ENCODE measurements around the gene ADCY1.
"Not testable (repeated sequence)": the region's sequence is repeated elsewhere in the genome, so short reads cannot be mapped to it uniquely, and the experiment has no call there.

Gene ADCY1

GRCh38 chr7:45573661-45574415 is at the start of gene ADCY1:
Gene ADCY1, plus strand, starts transcription at chr7:45574368. Its CDS starts 176 bp downstream, at chr7:45574544.
- DNase-seq = peak in 1 of 14 donors; percentile 21

- DNase-seq = no peak
Measured at GRCh38 chr7:45524445-45524844, 49.7 kb upstream of the ADCY1 start.

- no peak for DNase-seq
Measured at GRCh38 chr7:45525057-45525456, 49.1 kb upstream of the ADCY1 start.

- no peak for DNase-seq
Measured at GRCh38 chr7:45543473-45543872, 30.7 kb upstream of the ADCY1 start.

GRCh38 chr7:45545105-45545710 is 29.0 kb upstream of the ADCY1 start:
- DNase-seq = not testable (repeated sequence)

GRCh38 chr7:45548917-45549316 is 25.3 kb upstream of the ADCY1 start:
- not testable (repeated sequence) for DNase-seq

GRCh38 chr7:45563401-45563800 is 10.8 kb upstream of the ADCY1 start:
- DNase-seq = no peak

- DNase-seq = peak in 1 of 14 donors; percentile 84
Measured at GRCh38 chr7:45563941-45564461, 10.2 kb upstream of the ADCY1 start.

- peak in 1 of 14 donors; percentile 86 for DNase-seq
Measured at GRCh38 chr7:45564485-45564884, 9.7 kb upstream of the ADCY1 start.

GRCh38 chr7:45564886-45565455 is 9.2 kb upstream of the ADCY1 start:
- DNase-seq = no peak

GRCh38 chr7:45566386-45566785 is 7.8 kb upstream of the ADCY1 start:
- DNase-seq = no peak

GRCh38 chr7:45566961-45567360 is 7.2 kb upstream of the ADCY1 start:
- DNase-seq = no peak

- DNase-seq = no peak
Measured at GRCh38 chr7:45567713-45568112, 6.5 kb upstream of the ADCY1 start.

- DNase-seq = no peak
Measured at GRCh38 chr7:45568536-45569289, 5.5 kb upstream of the ADCY1 start.

- no peak for DNase-seq
Measured at GRCh38 chr7:45569290-45569685, 4.9 kb upstream of the ADCY1 start.

- DNase-seq = no peak
Measured at GRCh38 chr7:45570797-45571196, 3.4 kb upstream of the ADCY1 start.

GRCh38 chr7:45573204-45573603 is 964 bp upstream of the ADCY1 start:
- DNase-seq = no peak

- no peak for DNase-seq
Measured at GRCh38 chr7:45574416-45574668, 174 bp downstream of the ADCY1 start.

GRCh38 chr7:45574669-45575500 is 717 bp downstream of the ADCY1 start:
- peak in 1 of 14 donors; percentile 54 for DNase-seq

GRCh38 chr7:45575501-45576248 is 1.5 kb downstream of the ADCY1 start:
- DNase-seq = peak in 1 of 14 donors; percentile 22

- peak in 1 of 14 donors; percentile 30 for DNase-seq
Measured at GRCh38 chr7:45576249-45576929, 2.2 kb downstream of the ADCY1 start.

Measured in C1 segment of cervical spinal cord (tissue), 14 donors.